HG02852 (cell line): Measurements from ENCODE around the gene RBBP7.

Experiments used
- ATAC-seq: cut with Tn5 transposase; IDR thresholded peaks from one replicate; pipeline ENCODE4 v1.9.1; 2021; ENCODE audit warnings: mild to moderate bottlenecking, moderate library complexity; ENCODE audit not compliant: unreplicated experiment

Gene RBBP7

GRCh38 chrX:16870095-16870861, at the start of gene RBBP7:
TSS of gene RBBP7 (minus strand) at chrX:16870362. CDS start at chrX:16870053, 309 bp downstream.
- ATAC-seq, result peak; percentile 84

- no peak for ATAC-seq
These were observed 48.8 kb upstream of the RBBP7 start for GRCh38 chrX:16918979-16919378.

- ATAC-seq, result no peak
These were observed 47.0 kb upstream of the RBBP7 start for GRCh38 chrX:16917120-16917519.

DNA sequence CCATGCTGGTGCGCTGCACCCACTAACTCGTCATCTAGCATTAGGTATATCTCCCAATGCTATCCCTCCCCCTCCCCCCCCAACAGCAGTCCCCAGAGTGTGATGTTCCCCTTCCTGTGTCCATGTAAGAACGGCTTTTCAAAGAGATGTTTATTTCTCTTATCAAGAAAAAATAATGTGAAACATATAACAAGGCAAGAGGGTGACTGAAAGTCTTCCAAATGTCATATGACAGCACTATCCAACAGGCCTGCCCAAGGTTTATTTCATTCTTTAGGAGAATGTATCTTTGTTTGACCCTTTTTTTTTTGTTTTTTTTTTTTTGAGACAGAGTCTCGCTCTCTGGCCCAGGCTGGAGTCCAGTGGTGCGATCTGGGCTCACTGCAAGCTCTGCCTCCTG, 46.4 kb upstream of the RBBP7 start:
- ATAC-seq, result no peak

GRCh38 chrX:16914058-16914457, 43.9 kb upstream of the RBBP7 start:
- no peak for ATAC-seq

DNA sequence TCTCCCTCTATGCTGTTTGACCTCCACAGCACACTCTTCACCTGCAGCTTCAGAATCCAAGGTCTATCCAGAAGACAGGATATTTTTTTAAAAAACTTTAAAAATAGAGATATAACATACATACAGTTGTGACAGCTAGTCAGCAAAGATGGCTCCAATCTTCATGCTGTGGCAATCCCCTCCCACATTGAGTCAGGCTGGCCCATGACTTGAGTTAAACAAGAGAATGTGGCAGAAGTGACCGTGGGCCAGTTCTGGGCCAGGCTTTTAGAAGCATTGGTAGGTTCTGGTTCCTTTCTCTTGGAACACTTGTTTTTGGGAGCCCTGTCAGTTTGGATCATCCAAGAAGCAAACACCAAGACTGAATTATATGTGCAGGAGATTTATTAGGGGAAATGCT, 40.2 kb upstream of the RBBP7 start:
- no peak for ATAC-seq

DNA sequence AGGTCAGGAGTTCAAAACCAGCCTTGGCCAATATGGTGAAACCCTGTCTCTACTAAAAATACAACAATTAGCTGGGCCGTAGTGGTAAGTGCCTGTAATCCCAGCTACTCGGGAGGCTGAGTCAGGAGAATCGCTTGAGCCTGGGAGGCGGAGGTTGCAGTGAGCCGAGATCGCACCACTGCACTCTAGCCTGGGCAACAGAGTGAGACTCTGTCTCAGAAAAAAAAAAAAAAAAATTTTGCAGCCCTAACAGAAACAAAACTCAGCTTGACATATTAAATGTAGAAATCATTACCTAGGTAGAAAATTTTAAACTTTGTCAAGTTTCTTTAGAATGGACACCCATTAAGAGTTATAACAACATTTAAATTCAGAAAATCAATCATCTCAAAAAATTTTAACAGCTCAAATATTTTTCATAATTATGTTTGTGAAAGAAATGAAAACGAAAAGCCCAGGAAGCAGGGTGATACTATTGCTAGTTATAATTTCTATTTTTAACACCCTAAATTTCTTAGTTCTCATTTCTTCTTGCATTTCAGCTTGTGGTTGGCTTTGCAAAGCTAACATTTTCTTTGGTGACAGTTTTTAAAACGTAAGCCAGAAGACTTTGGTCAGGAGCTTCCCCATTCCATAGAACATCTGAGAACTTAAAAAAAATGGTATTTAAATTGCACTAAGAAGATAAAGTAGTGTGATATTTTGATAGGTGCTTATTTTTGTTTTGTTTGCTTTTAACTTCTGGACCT, 33.3 kb upstream of the RBBP7 start:
- peak; percentile 75 for ATAC-seq

DNA sequence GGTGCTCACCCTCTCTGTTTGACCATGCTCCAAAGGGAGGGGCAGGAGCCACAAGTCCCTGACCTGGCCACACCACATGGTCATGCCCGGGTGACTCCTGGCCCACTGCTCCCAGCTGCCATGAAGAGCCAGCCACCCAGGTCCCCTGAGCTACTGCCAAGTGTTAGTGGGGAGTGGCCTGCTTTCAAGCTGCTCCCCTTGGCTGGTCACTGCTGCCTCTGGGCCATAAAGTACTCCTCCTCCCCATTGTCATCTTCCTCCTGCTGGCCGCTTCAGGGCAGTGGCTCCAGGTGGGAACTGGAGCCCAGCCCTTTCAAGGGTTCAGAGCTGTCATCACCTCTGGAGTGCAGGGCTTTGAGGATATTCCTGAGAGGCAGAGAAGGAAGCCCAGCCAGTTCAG, 27.3 kb upstream of the RBBP7 start:
- no peak for ATAC-seq

DNA sequence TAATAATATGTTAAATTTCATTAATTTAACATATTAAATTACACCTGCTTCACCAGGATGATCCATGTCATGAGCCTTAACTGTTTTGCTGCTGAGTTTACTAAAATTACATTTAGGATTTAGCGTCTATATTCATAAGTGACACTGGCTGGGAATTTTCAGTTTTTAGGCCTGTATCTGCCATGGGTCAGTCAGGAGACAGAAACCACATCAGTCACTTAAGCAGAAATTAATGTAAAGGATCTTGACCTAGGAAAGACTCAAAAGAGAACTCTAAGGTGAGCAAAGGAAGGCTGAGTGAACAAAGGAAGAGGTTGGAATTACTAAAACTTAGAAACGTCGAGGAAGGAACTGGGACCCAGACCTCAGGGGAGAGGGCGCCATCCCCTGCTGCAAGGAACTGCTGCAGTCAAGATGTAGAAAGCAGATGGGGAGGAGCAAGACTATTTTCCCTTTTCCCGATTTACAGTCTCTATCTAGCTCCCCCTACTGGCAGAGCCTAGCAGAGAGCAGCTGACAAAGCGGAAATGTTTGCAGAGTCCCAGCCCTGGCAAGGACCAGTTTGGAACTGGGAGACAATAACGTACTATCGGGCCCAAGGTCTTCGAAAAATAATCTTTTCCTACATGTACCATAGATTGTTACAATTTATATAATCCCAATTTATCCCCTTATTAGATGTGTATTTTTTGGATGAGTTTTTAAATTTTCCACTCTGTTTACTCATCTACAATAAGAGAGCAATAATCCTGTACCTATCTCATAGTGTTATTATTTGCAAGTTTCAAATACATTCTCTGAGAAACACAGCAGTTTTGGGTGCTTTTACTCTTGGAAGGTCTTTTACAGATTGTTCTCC, 22.6 kb upstream of the RBBP7 start:
- ATAC-seq, result peak; percentile 85

DNA sequence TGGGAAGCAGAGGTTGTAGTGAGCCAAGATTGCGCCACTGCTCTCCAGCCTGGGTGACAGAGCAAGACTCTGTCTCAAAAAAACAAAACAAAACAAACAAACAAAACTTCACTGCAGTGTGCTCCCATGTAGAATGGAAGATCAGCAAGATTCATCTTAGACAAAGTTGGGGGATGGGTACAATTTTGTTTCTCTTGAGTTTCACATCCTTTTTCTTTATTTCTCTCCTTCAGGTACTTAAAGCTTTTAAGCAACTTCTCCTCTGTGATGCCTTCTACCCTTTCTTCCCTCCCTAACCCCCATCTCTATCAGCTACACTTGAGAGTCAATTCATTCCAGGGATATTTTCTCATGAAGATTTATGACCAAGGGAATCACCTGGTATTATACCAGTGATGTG, 15.5 kb upstream of the RBBP7 start:
- no peak for ATAC-seq

GRCh38 chrX:16883487-16883804, 13.3 kb upstream of the RBBP7 start:
- no peak for ATAC-seq

DNA sequence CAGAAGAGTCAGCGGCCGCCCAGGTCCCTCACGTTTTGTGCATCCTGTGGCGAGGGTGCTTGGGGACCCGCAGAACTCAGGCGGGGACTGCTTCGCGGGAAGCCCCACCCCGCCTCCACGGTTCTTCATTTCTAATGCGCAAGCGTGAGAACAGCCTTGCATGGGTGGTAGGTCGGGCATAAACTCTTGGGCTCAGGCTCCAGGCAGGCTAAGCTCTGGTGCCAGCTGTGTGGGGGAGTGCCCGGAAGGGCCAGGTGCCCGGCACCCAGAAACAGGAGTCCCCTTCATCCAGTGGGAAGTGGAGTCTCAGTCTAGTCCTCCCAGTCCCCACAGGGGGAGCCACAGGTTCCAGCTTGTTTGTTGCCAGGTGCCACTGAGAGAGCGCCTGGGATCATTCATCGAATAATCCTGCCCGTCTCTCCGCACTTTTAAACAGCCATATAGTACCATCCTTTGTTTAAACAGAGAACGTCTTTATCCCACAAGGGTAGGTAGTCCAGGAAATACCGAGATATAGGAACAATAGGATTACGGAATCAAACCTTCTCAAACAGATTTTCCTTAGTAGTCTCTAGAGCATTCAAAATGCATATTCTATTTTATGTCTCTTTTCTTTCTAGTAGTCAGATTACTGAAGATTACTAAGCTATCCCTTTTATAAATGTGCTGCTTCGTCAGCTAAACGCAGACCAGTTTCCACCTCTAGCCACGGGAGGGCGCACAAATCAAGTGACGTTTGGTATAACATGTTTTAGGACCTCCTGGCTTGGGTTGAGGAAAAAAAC, 12.7 kb upstream of the RBBP7 start:
- ATAC-seq, result peak; percentile 65

DNA sequence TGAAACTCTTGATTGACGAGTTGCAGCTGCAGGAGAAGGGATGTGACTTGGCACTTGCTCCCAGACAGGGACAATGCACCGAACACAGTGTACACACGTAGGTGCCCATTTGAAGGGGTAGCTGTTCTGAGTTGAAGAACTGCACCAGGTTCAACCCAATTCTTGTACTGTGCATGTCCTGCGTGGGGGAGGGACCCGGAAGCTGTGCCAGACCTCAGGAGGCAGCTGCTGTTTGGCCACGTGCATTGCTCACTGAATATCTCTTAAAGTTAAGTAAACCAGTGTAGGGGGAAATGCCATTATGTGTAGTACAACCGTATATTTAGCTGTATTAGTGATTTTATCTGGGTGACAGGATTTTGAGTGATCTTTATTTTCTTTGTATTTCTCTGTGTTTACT, 12.0 kb upstream of the RBBP7 start:
- ATAC-seq, result peak; percentile 43

DNA sequence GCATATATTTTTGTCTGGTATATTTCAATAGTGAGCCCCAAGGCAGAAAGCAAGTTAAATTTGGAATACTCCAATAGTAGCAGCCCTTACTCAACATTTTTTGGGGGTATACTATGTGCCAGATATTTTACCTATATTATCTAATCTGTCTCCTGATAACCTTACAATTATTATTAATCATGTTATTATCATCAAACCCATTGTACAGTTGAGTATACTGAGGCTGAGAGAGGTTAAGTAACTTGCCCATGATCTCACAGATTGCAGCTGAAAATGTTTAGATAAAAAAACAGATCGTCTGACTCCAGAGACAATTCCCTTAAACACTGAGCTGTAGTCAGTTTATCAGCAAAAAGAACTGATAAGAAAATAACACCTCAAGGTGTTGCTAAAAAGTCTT, 6.5 kb upstream of the RBBP7 start:
- ATAC-seq, result no peak

DNA sequence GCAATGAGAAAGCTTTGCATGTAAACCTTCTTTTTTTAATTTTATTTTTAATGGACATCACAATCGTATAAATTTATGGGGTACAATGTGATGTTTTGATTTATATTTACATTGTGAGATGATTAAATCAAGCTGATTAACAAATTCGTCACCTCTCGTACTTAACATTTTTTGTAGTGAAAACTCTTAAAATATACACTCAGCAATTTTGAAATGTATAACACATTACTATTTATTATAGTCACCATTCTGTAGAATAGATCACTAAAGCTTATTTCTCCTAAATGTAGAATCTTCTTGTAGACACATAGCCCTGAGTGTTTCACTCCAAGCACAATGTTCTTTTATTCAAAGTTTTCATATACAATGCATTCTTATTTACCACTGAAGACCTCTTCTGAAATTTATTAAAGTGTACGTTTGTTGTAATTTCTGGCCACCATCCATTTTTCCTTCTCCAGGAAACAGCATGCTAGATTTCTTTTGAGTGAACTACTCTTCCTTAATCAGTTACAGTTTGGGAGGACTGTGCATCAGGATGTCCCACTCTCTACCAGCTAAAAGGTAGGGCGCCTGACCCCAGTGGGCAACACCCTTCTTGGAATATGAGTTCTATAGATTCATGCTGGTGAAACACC, 4.4 kb upstream of the RBBP7 start:
- ATAC-seq, result no peak

GRCh38 chrX:16873106-16873505, 2.9 kb upstream of the RBBP7 start:
- ATAC-seq, result no peak

DNA sequence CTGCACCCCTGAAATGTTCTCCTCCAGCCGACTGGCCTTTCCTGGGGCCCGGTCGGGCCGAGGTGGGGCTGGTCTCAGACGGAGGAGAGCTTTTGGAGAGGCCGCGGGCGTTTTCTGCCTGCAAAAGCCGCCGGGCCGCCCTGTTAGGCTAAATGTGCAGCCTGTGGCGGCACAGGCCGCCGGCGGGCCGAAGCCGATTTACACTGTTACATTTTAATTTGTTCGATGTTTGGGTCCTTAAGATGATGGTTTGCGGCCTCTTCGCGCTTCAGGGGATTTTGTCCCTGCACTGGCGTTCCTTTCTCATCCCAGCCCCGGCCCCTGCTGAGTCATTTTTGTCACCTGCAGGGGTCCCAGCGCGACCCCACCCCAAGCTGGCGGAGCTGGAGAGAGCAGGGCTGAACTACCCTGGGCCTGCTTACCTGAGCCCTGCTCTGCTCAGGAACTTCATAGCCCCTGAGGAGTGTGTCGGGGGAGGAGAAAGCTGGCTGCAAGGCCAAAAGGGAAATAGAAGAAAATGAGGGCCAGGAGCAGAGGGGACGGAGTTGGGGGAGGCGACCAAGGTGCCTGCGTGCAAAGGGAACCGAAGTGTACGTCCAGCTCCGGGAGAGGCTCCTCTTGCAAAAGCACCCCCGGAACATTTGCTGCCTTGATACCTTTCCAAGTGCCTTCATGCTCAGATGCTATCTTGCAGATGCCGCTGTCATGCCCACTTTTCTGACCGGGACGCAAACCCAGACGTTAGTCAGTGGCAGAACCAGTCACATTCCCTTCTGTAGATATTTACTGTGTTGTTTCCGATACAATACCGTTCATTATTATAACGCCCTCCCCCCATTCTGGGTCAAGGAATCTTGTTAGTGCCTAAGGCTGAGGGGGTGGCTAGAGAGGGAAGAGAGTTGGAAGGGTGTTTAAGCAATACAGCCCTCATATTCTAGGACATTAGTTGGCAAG, 977 bp upstream of the RBBP7 start:
- ATAC-seq, result peak; percentile 17

DNA sequence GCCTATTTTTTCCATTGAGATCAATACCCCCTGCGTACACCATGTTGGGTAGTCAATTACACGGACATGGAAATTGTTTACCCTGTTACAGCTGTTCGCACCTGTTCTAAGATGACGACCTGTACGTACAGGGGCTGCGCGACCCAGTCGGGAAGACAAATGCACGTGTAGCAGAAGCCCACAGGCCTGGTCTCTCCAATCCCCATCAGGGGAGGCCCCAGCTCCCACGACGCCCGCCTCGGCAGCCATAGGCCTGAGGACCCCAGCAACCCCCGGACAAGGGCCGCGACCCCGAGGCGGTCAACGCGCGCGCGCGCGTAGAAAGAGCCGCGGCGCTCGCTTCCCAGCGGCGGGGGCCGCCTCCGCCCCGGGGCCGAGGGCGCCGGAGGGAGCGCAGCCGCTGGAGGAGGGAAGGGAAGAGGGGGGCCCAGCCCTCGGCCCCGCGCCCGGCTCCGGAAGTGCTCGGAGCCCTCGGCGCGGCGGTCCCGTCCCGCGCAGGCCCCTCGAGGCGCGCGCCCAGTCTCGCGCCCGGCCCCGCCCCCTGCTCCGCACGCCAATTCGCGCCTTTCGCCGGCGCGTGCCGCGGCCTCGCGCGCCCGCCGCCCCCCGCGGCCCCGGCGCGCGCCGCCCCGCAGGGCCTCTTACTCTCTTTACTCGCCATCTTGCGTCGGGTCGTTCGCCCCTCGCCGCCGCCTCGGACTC, 618 bp downstream of the RBBP7 start:
- ATAC-seq, result peak; percentile 46

DNA sequence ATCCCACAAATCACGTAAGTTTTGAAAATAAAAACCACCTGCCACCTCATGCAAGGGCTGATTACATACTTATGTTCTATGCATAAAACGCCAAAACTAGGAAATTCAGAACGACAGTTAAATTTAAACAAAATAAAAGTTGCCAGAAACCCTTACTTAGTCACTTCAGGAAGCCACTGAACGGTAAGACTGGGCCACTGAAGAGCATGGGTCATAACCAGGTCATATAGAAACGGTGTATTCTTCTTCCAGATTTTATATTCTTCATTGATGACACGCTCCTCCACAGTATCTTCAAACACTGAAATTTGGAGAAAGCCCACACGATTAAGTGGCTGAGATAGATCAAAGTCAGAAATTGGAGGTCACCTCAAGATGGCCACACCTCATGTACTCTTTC, 1.2 kb downstream of the RBBP7 start:
- ATAC-seq, result no peak
